Measurements from ENCODE around the gene TTC1. TPM values are rescaled to one million over a fixed set of nuclear protein-coding genes. Genes with fewer than 3 reads are reported as not detected.
A peak's percentile ranks its signal among the peaks of the same experiment; 100 is the strongest.

Gene TTC1
- total and polyA plus RNA-seq, 9 of the 15 experiments (the other 6 are each of a cell fraction or from before 2014, with no cell fraction given): 51.9 to 173 (median 87.7) TPM

DNA sequence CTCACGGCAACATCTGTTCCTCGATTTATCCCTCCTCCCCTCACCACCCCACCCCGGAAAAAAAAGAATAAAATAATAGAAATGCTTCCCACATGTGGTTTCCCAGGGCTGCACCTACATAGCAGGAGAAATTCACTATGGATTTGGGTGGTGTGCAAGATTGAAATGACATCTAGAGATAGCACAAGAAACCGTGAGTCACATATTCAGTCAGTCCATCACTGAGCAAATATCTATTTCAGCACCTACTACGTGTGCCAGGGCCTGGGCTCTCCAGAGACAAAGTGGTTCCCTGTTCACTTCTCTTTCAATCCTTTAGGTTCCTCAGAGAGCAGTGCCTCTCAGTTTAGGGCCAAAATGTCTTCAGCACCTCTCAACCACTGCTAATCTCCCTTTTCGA lies 45.0 kb upstream of the TTC1 start (continued):
- TF ChIP-seq, protein P1, sequence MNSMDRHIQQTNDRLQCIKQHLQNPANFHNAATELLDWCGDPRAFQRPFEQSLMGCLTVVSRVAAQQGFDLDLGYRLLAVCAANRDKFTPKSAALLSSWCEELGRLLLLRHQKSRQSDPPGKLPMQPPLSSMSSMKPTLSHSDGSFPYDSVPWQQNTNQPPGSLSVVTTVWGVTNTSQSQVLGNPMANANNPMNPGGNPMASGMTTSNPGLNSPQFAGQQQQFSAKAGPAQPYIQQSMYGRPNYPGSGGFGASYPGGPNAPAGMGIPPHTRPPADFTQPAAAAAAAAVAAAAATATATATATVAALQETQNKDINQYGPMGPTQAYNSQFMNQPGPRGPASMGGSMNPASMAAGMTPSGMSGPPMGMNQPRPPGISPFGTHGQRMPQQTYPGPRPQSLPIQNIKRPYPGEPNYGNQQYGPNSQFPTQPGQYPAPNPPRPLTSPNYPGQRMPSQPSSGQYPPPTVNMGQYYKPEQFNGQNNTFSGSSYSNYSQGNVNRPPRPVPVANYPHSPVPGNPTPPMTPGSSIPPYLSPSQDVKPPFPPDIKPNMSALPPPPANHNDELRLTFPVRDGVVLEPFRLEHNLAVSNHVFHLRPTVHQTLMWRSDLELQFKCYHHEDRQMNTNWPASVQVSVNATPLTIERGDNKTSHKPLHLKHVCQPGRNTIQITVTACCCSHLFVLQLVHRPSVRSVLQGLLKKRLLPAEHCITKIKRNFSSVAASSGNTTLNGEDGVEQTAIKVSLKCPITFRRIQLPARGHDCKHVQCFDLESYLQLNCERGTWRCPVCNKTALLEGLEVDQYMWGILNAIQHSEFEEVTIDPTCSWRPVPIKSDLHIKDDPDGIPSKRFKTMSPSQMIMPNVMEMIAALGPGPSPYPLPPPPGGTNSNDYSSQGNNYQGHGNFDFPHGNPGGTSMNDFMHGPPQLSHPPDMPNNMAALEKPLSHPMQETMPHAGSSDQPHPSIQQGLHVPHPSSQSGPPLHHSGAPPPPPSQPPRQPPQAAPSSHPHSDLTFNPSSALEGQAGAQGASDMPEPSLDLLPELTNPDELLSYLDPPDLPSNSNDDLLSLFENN (IDR thresholded peaks at IDR 0.05; ENCODE audit: low read depth in 2 of 2, low read length in 2 of 2): no peak
- TF ChIP-seq POLR2G (IDR thresholded peaks at IDR 0.05; ENCODE audit: low read depth, low read length): no peak

DNA sequence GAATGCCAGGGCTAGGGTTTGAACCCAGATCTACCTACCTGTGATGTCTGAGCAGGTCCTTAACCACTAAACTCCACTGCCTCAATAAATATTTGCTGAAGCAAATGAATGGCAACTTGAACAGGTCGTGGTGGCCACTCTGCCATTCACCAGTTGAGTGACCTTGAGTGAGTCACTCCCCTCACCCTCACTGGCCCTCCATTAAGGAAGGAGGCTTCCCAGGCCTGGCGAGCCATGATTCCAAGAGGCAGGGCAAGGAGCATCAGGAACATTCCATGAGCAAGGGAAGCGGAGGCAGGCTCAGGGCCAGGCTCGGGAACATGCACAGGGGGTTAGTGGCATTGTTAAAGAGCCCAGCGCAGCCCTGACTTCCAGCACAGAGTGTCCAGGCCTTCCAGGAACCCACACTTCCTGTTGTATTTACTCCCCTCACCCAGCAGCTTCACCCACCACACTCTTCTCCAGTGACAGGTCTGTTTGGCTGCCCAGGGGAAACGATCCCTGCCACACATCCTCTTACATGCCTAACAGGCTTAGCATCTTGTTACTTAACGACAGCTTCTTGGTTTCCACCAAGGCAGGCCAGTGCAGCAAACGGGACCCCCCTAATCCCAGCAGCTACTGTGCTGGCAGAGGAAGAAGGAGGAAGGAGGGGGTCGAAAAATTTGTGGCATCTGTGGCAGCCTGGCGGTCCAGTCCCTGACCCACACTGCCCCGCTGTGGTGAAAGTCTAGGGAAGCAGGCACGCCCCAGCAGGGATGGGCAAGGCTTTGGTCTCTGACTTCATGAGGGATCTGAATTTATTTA lies 43.7 kb upstream of the TTC1 start:
- ChIA-PET POLR2A (no interaction called here), CTCF (ENCODE audit: low intra/inter-chr PET ratio) (interaction anchor here (0.7 kb wide), 1 partner anchor 36 kb away, joined by 3 read pairs; no protein-coding TSS in a partner anchor)
- intact Hi-C loops (cut with micrococcal nuclease) (loop anchor here (1.0 kb wide), 1 partner anchor 521 kb away; no protein-coding TSS in a partner anchor), in situ Hi-C loops (cut with MboI) (no loop called here)
- H3K9me3 ChIP-seq (replicated peaks; ENCODE audit: control insufficient read depth, insufficient read depth, low read depth, low read length): no peaks in the 10 kb centered on the region
- FAIRE-seq (no peak), ATAC-seq (peak; percentile 92), DNase-seq (ENCODE audit: extremely low read depth in 1 of 4, low spot score in 3 of 4) (peak in 3 of 4 experiments; percentile 15 to 50 (median 43))
- no TSS peak for BruUV-seq (replicated peaks)
- no peaks in the 10 kb centered on the region for H3K9me1 ChIP-seq (ENCODE audit: control insufficient read depth, insufficient read depth, low read length)
- H3K27me3 ChIP-seq (ENCODE audit: control insufficient read depth in 2 of 2, insufficient read depth in 2 of 2, low read length in 2 of 2): peaks cover under 1 to 15% of the 10 kb centered on the region in 2 experiments; a peak in 3 of 5 replicates
- no peak overlapping the region for H3K4me2 ChIP-seq (ENCODE audit: insufficient read depth, low read length)
- no peak overlapping the region for H2AFZ ChIP-seq (ENCODE audit: low read depth, low read length)
- no peaks in the 10 kb centered on the region for H3K79me2 ChIP-seq (ENCODE audit: control insufficient read depth, insufficient read depth, low read length)
- H4K20me1 ChIP-seq (replicated peaks; ENCODE audit: control insufficient read depth, insufficient read depth, low read length): no peaks in the 10 kb centered on the region
- H3K36me3 ChIP-seq (ENCODE audit: control insufficient read depth, insufficient read depth, low read length): no peaks in the 10 kb centered on the region
- no peaks in the 10 kb centered on the region for H3K4me1 ChIP-seq (replicated peaks in 1 of 2; ENCODE audit: control insufficient read depth in 2 of 2, insufficient read depth in 2 of 2, low read length in 2 of 2)
- no peak overlapping the region for H3K9ac ChIP-seq (ENCODE audit: insufficient read depth in 1 of 2, low read depth in 2 of 2, low read length in 2 of 2)
- no peak overlapping the region for H3K27ac ChIP-seq (ENCODE audit: extremely low read depth, low read depth, low read length)
- no peak overlapping the region for H3K4me3 ChIP-seq
- 1% methylated on average over 12 of the region's 12 CpGs for WGBS (ENCODE audit: insufficient coverage, low coverage, missing lambda C conversion rate)
- TF ChIP-seq, protein P2, sequence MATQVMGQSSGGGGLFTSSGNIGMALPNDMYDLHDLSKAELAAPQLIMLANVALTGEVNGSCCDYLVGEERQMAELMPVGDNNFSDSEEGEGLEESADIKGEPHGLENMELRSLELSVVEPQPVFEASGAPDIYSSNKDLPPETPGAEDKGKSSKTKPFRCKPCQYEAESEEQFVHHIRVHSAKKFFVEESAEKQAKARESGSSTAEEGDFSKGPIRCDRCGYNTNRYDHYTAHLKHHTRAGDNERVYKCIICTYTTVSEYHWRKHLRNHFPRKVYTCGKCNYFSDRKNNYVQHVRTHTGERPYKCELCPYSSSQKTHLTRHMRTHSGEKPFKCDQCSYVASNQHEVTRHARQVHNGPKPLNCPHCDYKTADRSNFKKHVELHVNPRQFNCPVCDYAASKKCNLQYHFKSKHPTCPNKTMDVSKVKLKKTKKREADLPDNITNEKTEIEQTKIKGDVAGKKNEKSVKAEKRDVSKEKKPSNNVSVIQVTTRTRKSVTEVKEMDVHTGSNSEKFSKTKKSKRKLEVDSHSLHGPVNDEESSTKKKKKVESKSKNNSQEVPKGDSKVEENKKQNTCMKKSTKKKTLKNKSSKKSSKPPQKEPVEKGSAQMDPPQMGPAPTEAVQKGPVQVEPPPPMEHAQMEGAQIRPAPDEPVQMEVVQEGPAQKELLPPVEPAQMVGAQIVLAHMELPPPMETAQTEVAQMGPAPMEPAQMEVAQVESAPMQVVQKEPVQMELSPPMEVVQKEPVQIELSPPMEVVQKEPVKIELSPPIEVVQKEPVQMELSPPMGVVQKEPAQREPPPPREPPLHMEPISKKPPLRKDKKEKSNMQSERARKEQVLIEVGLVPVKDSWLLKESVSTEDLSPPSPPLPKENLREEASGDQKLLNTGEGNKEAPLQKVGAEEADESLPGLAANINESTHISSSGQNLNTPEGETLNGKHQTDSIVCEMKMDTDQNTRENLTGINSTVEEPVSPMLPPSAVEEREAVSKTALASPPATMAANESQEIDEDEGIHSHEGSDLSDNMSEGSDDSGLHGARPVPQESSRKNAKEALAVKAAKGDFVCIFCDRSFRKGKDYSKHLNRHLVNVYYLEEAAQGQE (IDR thresholded peaks at IDR 0.05; ENCODE audit: borderline replicate concordance): peak; percentile 34; the same call in 1 of the 2 replicates
- TF ChIP-seq, protein P2 (CRISPR knock-in tag; IDR thresholded peaks at IDR 0.05; ENCODE audit: low read depth): no peak

Measured in K562 (cell line).